DMS153 treated with DMSO at 0.1 percent for 48 hours (cell line): ENCODE results near the gene RPS25.
"Not testable (repeated sequence)": the region's sequence is repeated elsewhere in the genome, so short reads cannot be mapped to it uniquely, and the experiment has no call there.

Source experiments
- DNase-seq: peaks from one replicate; lab custom pipeline; 2025; ENCODE audit not compliant: unreplicated experiment; lab: John Stamatoyannopoulos, UW

The RPS25 gene

GRCh38 chr11:119016216-119017009 lies 1.7 kb downstream of the RPS25 start:
- no peak for DNase-seq

- no peak for DNase-seq
These were observed 3.0 kb downstream of the RPS25 start for GRCh38 chr11:119015054-119015611.

DNA sequence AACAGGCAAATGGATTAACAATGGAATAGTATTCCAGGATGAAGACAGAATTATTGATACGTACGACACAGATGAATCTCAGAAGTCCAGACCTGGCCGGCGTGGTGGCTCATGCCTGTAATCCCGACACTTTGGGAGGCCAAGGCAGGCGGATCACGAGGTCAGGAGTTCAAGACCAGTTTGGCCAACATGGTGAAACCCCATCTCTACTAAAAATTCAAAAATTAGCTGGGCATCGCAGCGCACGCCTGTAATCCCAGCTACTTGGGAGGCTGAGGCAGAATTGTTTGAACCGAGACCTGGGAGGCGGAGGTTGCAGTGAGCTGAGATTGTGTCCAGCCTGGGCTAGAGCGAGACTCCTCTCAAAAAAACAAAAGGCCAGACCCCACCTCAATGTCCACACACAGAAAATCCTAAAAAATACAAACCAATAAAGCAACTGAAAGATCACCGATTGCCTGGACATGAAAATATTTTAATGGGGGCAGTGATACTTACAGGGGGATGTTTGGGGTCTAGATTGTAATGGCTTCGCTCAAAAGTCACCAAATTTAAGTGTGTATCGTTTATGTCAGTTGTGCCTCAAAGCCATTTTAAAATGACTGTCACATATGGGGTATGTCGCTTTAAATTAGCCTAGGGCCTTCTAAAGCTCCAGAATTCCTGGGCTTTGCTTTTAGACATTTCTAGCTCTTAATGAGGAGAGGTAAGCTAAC lies 3.8 kb downstream of the RPS25 start:
- DNase-seq = no peak

- no peak for DNase-seq
These were observed 5.4 kb downstream of the RPS25 start for GRCh38 chr11:119012629-119013170.

- DNase-seq = no peak
These were observed 6.6 kb downstream of the RPS25 start for GRCh38 chr11:119011476-119012053.

DNA sequence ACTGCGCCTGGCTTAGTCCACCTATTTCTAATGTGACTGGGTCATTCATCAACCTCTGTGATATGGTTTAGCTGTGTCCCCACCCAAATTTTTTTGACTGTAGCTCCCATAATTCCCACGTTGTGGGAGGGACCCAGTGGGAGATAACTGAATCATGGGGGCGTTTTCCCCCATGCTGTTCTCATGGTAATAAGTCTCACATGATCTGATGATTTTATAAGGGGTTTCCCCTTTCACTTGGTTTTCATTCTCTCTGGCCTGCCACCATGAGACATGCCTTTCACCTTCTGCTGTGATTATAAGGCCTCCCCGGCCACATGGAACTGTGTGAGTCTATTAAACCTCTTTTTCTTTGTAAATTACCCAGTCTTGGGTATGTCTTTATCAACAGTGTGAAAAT lies 11.5 kb downstream of the RPS25 start:
- DNase-seq = no peak

GRCh38 chr11:119000906-119001305 lies 17.2 kb downstream of the RPS25 start:
- no peak for DNase-seq

DNA sequence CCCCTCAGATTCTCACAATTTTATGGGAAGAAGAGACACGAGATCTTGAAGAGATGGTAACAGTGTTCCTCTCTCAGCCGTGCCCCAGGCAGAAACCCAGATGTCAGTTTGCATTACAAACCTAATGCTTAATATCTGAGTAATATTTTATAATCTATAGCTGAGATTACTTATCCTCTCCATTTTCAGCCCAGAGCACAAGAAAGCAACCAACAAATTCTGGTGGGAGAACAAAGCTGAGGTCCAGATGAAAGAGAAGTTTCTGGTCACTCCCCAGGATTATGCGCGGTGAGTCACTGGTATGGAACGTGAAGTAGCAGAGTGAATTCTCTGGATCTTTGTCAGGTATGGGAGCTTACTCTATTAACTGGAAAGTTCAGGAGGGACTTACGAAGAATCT lies 19.3 kb downstream of the RPS25 start:
- DNase-seq = no peak

GRCh38 chr11:118998388-118998717 lies 19.8 kb downstream of the RPS25 start:
- DNase-seq = no peak

GRCh38 chr11:118997627-118998387 lies 20.3 kb downstream of the RPS25 start, which contains the start of gene CENATAC:
Gene CENATAC, plus strand, starts transcription at chr11:118998138. Its CDS starts 60 bp downstream, at chr11:118998198.
- peak; percentile 83 for DNase-seq

DNA sequence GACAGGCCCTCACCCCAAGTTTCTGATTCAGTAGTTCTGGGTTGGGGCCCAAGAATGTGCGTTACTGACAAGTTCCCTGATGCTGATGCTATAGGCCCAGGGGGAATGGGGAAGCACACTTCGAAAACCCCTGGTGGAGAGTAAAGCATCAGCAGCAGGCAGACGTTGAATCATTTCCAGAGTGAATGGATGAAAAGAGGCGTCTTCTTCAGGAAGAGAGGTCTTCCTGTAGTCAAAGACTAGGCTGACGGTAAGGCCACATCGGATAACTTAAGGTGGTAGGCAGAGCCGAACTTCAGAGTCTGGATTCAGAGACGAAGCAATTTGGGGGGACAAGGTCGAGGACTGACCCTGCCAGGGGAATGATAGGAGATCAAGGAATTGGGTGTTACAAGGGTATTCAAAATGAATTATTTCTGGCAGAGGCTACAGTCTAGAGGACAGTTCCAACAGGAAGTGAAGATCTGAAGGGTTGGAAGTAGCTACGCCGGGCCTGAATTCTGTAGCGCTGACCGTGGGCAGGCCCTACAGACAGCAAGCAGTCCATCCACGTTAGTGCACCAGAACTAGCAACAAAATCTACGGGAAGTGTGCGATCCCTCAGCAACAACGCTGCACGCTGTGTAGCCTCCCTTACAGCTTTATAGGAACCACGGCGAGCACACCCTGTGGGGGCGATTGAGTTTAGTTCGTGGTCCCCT lies 21.1 kb downstream of the RPS25 start:
- DNase-seq = no peak

GRCh38 chr11:118991486-118992038 lies 26.6 kb downstream of the RPS25 start:
- DNase-seq = not testable (repeated sequence)

DNA sequence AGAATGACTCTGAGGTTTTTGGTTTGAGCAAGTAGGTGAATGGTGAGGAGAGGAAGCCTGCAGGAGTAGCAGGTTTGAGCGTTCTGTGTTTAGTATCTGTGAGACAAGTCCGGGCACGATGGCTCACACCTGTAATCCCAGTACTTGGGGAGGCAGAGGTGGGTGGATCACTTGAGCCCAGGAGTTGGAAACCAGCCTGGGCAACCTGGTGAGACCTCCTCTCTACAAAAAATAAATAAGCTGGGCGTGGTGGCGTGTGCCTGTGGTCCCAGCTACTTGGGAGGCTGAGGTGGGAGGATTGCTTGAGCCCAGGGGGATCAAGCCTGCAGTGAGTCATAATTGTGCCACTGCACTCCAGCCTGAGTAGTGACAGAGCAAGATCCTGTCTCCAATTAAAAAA lies 29.9 kb downstream of the RPS25 start:
- DNase-seq = no peak

- DNase-seq = no peak
These were observed 33.3 kb downstream of the RPS25 start for GRCh38 chr11:118984825-118985224.

DNA sequence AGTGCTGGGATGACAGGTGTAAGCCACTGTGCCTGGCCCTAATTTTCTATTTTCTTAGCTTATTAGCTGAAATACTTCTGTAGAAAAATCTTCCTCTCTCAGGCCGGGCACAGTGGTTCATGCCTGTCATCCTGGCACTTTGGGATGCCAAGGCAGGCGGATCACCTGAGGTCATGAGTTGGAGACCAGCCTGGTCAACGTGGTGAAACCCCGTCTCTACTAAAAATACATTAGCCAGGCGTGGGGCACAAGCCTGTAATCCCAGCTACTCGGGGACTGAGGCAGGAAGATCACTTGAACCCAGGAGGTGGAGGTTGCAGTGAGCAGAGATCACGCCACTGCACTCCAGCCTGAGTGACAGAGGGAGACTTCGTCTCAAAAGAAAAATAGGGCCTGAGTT lies 33.8 kb downstream of the RPS25 start:
- DNase-seq = not testable (repeated sequence)

- DNase-seq = no peak
These were observed 37.8 kb downstream of the RPS25 start for GRCh38 chr11:118980191-118980881.

DNA sequence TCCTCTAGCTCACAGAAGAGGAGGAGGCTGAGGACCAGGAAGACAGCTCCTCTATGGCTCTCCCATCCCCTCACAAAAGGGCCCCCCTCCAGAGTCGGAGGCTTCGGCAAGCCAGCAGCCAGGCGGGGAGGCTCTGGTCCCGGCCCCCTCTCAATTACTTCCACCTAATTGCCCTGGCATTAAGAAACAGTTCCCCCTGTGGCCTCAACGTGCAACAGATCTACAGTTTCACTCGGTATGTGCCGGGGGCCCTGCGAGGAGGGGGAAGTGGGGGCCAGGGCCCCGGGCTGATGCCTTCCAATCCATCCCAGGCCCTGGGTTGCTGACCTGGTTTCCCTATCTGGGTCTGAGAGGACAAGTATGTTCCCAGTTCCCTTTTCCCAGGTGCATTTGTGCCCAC lies 38.7 kb downstream of the RPS25 start:
- DNase-seq = no peak

DNA sequence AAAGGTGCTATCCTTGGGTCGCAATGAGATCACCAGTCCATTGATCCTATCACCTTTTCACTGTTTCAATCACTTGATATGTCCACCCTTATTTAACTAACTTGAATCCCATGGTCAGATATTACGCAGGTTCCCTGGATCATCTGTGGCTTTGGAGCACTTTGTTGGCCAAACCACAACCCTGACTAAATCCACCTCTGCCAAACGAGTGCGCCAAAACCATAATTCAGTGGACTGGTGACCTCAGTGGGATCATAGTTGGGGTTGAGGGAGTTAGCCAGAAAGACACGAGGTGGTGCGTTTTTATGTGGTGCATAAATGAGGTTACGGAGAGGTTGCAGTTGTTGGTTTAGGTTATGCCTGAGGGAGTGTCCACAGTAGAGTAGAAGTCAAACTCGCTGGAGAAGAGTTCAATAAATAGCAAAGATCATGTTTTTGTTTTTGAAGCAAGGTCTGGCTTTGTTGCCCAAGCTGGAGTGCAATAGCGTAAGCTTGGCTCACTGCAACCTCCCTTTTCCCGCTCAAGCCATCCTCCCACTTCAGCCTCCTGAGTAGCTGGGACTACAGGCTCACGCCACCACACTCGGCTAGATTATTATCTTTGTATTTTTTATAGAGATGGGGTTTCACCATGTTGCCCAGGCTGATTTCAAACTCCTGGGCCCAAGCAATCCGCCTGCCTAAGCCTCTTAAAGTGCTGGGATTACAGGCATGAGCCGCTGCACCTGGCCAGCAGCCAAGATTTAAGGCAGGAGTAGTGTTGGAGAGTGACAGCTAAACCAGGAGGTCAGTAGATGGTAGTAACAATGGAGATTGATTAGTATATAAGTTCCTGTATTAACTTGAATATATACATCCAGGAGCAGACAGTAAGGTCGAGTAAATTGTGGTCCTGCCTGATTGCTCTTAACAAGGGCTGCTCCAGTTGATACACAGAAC lies 42.1 kb downstream of the RPS25 start:
- DNase-seq = no peak
